ENCODE results near the gene ETFB. TPM values are rescaled to one million over a fixed set of nuclear protein-coding genes. Genes with fewer than 3 reads are reported as not detected.

The ETFB gene
- total RNA-seq, 1 donor from 2014 or later, result 114 TPM

- no peak overlapping the region for H3K4me3 ChIP-seq
- no peaks in the 10 kb centered on the region for H3K36me3 ChIP-seq
- H3K4me1 ChIP-seq, result peaks cover 14% of the 10 kb centered on the region
- H3K27me3 ChIP-seq, result no peaks in the 10 kb centered on the region
- no peak for TF ChIP-seq CTCF (IDR thresholded peaks at IDR 0.05)
- H3K27ac ChIP-seq, result no peak overlapping the region
- H3K9me3 ChIP-seq, result no peaks in the 10 kb centered on the region
- DNase-seq (ENCODE audit: extremely low spot score in 2 of 2), result no peak
- intact Hi-C loops (cut with DNase I), result loop anchor here (10.0 kb wide), 1 partner anchor 58 kb away; no protein-coding TSS in a partner anchor
Measured at GRCh38 chr19:51392701-51393100, 26.5 kb upstream of the ETFB start.

GRCh38 chr19:51391073-51391611 lies 25.0 kb upstream of the ETFB start:
- H3K4me1 ChIP-seq, result peaks cover 14% of the 10 kb centered on the region
- no peak for DNase-seq (ENCODE audit: extremely low spot score in 2 of 2)
- no peaks in the 10 kb centered on the region for H3K36me3 ChIP-seq
- TF ChIP-seq POLR2AphosphoS5 (IDR thresholded peaks at IDR 0.05; ENCODE audit: insufficient read depth in 1 of 2, low read depth in 1 of 2), result no peak
- TF ChIP-seq CTCF (IDR thresholded peaks at IDR 0.05), result no peak
- no peak for TF ChIP-seq POLR2A (IDR thresholded peaks at IDR 0.05)
- no peak overlapping the region for H3K4me3 ChIP-seq
- H3K9me3 ChIP-seq, result no peaks in the 10 kb centered on the region
- H3K27me3 ChIP-seq, result no peaks in the 10 kb centered on the region
- H3K27ac ChIP-seq, result no peak overlapping the region
- intact Hi-C loops (cut with DNase I), result loop anchor here (10.0 kb wide), 1 partner anchor 56 kb away; no protein-coding TSS in a partner anchor

GRCh38 chr19:51389143-51389542 lies 23.0 kb upstream of the ETFB start:
- peaks cover 5% of the 10 kb centered on the region for H3K4me1 ChIP-seq
- TF ChIP-seq POLR2A (IDR thresholded peaks at IDR 0.05) (no peak), CTCF (IDR thresholded peaks at IDR 0.05) (no peak), POLR2AphosphoS5 (IDR thresholded peaks at IDR 0.05; ENCODE audit: insufficient read depth in 1 of 2, low read depth in 1 of 2) (no peak)
- no peaks in the 10 kb centered on the region for H3K27me3 ChIP-seq
- no peaks in the 10 kb centered on the region for H3K9me3 ChIP-seq
- no peak overlapping the region for H3K27ac ChIP-seq
- no peaks in the 10 kb centered on the region for H3K36me3 ChIP-seq
- no peak for DNase-seq (ENCODE audit: extremely low spot score in 2 of 2)
- H3K4me3 ChIP-seq, result no peak overlapping the region
- intact Hi-C loops (cut with DNase I), result no loop called here

GRCh38 chr19:51387924-51388389 lies 21.8 kb upstream of the ETFB start, which contains the start of gene LIM2:
Gene LIM2 (minus strand): TSS chr19:51387974. CDS start chr19:51387443, 531 bp downstream.
- Histone ChIP-seq H3K4me1 (no peaks in the 10 kb centered on the region), H3K4me3 (no peak within 1 kb of the TSS), H3K9me3 (no peaks in the 10 kb centered on the region), H3K27me3 (no peaks in the 10 kb centered on the region), H3K27ac (no peak within 1 kb of the TSS), H3K36me3 (no peaks in the 10 kb centered on the region)
- no peak for TF ChIP-seq POLR2A (IDR thresholded peaks at IDR 0.05)
- TF ChIP-seq CTCF (IDR thresholded peaks at IDR 0.05), result no peak
- no peak for TF ChIP-seq POLR2AphosphoS5 (IDR thresholded peaks at IDR 0.05; ENCODE audit: insufficient read depth in 1 of 2, low read depth in 1 of 2)
- DNase-seq (ENCODE audit: extremely low spot score in 2 of 2), result no peak
- intact Hi-C loops (cut with DNase I), result no loop called here

GRCh38 chr19:51386882-51387520 lies 20.8 kb upstream of the ETFB start:
- intact Hi-C loops (cut with DNase I), result no loop called here
- Histone ChIP-seq H3K4me3 (no peak overlapping the region), H3K4me1 (no peaks in the 10 kb centered on the region), H3K27me3 (no peaks in the 10 kb centered on the region), H3K36me3 (no peaks in the 10 kb centered on the region), H3K27ac (no peak overlapping the region), H3K9me3 (no peaks in the 10 kb centered on the region)
- no peak for TF ChIP-seq POLR2AphosphoS5 (IDR thresholded peaks at IDR 0.05; ENCODE audit: insufficient read depth in 1 of 2, low read depth in 1 of 2)
- TF ChIP-seq CTCF (IDR thresholded peaks at IDR 0.05), result no peak
- no peak for TF ChIP-seq POLR2A (IDR thresholded peaks at IDR 0.05)
- DNase-seq (ENCODE audit: extremely low spot score in 2 of 2), result no peak

Data from vagina (tissue), 2 donors.